Left renal pelvis (tissue), 4 donors: Measurements from ENCODE around the gene PRG2. TPM values are rescaled to one million over a fixed set of nuclear protein-coding genes. Genes with fewer than 3 reads are reported as not detected.

Experiments
- DNase-seq, 4 donors: peaks; one replicate each; pipeline ENCODE4 v3.0.0-alpha.2; 2013; ENCODE audit warnings: low read depth in 4 of 4, low spot score in 3 of 4
- polyA plus RNA-seq, 4 donors: library from polyadenylated mRNA; unstranded; fragments of 120-200 nt; gene quantifications; one replicate each; pipeline ENCODE4 v1.2.1, GENCODE V29; 2013; ENCODE audit not compliant: insufficient read length in 4 of 4

The PRG2 gene, protein sequence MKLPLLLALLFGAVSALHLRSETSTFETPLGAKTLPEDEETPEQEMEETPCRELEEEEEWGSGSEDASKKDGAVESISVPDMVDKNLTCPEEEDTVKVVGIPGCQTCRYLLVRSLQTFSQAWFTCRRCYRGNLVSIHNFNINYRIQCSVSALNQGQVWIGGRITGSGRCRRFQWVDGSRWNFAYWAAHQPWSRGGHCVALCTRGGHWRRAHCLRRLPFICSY
- 1 to 10 TPM in 1 of 4 donors, under 1 TPM in 3; 0.20 to 2.2 (median 0.78) TPM for polyA plus RNA-seq

DNA sequence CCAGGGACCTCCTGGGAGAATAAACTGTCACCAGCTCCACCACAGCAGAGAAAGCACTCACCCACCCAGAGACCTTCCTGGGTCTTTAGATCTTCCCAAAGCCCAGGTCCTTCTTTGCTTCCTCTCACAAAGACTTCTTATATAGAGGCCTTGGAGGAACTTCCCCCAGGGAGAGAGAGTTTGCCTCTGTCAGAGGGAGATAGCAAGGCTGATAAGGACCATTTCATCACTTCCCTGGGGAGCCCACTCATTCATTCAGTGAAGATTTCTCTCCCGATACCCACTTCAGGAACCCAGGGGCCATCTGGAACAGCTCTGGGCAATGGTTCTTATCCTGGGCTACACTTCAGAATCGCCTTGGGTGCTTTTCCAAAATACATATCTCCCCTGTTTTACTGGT, at the start of gene PRG2:
Gene PRG2, minus strand, starts transcription at position 116 of the 400 bp plus-strand sequence. CDS start 706 bp downstream, outside the sequence.
- DNase-seq = no peak

DNA sequence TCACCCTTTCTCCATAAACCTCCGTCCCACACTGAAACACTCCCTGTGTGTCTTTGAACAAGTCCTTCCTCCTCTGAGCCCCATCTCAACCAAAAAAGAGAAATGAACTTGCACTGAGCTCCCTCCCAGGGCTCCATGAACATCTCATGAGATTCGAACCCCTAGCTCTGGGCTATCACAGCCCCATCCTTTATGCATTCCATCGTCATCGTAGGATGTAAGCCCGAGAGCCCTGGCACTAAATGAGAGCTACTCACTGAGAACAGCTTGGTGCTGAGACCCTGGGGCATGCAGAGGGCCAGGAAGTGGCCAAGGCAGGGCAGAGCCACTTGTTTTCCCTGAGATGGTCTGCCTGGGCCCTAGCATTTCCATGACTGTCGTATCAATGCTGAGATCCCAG, 49.3 kb upstream of the PRG2 start:
- no peak for DNase-seq

DNA sequence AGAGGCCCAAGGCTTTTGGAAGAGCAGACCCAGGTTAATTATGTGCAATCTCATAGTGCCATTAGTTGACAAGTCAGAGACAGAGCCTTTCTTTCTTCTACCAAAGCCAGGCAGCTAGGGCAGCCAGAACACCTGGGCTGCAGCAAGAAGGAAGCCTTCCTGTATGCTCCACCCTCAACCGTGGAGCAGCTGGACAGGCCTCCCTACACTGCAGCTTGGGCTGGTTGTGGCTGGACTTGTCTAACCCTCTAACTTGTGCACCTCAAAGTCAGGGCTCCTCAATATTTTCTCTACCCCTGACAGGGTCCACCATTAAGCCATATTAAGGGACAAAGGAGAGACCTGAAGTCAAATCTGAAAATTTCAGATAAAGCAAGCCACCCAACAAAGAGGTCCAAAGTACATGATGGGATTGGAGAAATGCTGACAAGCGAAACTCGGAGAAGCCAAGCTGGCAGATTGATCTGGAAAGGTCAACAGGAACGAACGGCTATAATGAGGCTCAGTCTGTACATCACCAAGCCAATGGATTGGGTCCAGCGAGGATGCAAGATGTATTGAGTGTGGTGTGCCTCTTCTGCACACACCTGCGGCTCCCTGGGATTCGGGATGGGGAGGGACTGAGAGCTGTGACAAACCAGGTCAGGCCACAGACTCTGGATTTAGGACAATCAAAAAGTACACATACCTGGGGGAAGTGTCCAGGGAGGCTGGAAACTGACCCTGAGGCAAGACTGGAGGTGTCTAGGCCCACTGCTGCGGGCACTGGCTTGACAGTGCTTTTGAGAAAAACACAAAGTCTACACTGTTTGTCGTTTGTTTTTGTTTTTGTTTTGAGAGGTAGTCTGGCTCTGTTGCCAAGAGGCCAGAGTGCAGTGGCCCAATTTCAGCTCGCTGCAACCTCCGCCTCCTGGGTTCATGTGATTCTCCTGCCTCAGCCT, 48.2 kb upstream of the PRG2 start:
- DNase-seq = no peak

DNA sequence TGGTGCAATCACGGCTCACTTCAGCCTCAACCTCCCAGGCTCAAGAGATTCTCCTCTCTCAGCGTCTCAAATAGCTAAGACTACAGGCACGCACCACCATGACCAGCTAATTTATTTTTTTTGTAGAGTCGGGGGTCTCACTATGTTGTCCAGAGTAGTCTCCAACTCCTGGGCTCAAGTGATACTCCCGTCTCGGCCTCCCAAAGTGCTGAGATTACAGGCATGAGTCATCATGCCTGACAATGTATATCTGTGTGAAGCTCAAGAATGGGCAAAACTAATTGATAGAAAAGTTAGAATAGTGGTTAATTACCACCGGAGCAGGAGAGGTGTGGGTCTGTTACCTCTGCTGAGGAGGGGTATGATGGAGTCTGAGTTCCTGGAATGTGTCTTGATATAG, 45.6 kb upstream of the PRG2 start:
- no peak for DNase-seq

DNA sequence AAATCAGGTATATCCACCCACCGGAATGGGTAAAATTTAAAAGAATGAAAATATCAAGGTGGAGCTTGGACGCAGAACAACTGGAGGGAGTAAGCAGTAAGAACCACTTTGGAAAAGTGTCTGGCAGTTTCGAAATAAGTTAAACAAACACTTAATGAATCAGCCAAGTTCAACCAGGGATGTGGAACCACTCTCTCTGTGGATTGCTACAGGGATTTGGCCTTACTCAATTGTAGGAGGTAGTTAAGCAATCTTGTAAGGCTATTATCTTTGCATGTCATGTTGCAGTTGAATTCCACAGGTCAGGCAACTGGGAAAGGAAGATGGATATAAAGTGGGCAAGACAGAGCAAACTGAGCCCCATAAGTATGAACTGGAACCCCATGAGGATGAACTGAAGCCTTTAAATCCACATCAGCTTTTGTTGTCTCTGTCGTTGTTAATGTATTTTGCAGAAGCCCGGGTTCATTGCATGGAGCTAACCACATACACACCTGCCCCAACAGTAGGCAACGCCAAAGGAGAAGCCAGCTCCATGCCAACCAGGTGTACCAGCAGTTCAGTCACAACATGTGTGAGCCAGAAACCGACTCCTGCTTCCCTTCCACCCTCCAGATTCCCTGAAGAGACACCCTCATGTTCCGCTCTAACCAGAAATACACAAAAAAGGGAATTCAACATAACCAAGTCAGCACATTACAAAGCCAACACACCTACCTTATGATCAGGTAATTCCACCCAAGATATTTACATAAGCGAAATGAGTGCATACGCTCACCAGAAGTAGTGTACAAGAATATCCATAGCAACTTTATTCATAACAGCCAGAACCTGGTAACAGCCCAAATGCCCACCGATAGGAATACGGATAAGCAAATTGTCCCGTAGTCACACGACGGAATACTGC, 44.4 kb upstream of the PRG2 start:
- DNase-seq = no peak

DNA sequence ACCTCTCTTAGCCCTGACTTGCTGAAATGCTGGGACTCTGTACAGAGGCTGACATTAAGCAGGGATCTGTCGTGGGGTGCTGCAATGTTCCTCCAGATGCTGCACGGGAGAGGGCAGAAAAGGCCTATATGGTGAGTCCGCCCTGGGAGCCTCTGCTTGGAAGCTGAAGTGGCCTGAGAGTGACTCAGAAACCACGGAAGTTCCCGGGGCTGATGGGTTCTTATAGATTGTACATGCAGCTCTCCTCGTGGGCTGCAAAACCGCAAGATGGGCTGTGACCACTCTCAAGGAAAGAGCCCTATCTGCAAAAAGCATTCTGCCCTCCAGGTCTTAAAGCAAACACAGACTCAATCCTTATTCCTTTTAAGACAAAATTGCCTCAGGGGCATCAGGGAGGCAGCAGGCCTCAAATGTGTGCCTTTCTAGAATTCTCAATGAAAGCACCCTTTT, 42.3 kb upstream of the PRG2 start:
- DNase-seq = no peak

DNA sequence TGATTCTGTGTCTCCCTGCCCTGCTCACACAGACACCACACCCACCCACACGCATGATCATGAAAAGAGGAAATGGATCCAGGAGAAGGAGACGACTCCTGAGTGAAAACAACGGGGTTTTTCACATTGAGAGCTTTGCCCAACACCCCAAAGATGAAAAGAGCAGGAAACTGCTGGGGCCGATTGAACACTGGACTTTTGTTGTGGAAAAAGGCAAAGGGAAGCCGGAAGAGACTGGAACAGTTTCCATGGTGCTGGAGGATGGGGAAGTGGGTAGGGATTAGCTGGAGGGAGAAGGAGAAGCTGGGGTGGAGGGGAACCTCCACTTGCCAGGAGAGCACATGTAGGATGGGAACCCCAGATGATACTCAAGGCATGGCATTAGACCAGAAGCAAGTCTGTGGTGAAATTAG, 41.7 kb upstream of the PRG2 start:
- no peak for DNase-seq

DNA sequence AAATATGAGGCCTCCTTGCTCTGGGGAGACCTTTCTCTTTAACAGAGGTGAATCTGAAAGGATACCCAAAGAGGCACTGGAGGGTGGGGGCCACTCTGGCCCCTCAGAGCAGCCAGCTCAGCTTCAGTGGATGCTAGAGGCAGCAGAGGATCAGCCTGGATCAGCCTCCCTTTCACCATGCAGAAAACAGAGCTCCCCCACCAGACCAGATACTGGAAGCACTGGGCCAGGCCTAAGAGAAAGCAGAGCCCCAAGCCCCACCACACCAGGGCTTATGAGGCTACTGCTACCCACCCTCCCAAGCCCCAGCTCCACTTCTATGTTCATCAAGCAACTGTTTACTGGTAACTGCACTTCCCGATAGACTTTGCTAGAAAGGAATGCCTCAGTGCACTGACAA, 40.5 kb upstream of the PRG2 start:
- DNase-seq = no peak

DNA sequence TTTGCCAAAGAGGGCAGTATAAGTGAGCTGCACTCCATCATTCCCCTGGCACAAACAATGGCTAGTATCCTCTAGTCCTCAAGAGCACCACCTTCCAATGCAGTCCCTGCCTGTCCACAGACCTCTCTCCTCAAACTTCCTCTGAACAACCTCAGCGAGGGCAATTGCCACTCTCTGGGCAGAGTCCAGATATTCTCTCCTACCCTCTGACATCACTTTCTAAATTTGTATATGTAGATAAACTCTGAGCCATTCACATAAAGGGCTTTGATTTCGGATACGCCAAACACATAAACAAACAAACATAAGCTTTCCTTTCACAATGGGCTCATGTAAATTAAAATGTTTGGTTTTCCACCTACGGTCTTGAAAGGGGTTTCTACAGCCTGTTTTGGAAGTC, 39.5 kb upstream of the PRG2 start:
- no peak for DNase-seq

DNA sequence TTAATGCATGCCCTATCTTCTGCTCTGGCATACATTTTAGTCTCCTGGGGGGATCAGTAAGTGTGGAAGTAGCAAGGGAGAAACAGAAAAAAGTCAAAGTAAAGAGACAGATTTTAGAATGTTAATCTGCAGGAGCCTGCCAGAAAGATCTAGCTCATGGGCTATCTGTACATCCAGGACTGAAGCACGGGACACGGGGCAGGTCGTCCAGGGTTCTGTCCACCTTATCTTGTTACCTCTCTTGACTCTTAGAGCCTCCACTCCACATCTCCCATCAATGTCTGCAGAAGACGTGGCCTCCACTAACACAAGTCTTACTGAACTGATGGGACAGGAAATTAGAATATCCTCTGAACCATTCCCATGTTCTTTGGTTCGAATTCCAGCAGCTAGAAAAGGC, 38.2 kb upstream of the PRG2 start:
- DNase-seq = no peak

DNA sequence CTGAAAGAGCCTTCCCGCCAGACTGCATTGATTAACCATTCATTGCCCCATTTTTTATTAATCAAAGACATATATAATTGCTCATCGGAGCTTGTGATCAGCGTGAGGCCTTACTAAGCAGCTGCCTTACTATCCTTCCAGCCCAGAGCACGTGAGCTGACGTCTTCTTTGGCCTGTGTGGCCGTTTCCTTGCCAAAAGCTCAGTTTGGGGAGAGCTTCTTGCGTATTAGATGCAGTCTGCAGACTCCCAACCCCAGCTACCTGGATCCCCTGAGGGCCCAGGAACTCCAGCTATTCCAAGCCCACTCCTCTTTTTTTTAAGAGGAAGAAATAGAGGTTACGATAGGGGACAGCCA, 37.3 kb upstream of the PRG2 start:
- DNase-seq = no peak

DNA sequence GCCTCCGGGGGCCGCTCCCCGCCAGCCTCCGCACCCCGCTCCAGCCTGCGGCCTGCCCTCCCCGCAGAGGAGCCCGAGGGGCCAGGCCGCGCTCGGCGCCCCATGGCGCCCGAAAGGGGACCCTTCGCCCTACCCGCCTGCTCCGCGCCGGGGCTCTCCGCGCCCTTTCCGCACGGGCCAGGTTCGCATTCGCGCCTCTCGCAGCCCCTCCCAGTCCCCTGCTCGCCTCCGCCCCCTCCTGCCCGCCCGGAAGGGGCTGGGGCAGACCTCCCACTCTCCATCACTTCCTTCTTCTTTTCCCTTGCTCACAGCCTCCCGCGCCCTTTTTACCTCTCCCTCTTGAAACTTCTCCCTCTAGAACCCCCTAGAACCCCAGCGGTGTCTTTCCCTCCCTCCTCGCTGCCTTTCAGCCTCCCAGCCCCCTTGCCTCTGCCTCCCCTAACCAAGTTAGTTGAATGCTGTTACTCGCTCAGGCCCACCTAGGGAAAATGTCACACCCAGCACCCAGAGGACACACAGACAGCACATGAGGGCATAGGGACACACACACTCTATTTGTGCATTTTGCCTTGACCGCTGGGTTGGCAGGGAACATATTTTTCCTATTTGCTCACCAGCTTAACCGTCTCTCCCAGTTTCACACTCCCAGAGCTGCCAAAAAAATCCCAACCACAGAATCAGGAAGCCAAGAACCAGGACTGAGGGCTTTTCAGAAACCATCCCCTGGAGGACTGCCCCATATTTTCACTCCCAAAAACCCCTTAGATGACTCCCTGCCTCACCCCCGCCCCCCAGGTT, 36.7 kb upstream of the PRG2 start, which contains the start of gene SLC43A3:
Gene SLC43A3, minus strand, starts transcription at position 193 of the 798 bp plus-strand sequence. CDS start 949 bp downstream, outside the sequence.
- DNase-seq = peak in 3 of 4 donors; percentile 18 to 26 (median 25)

DNA sequence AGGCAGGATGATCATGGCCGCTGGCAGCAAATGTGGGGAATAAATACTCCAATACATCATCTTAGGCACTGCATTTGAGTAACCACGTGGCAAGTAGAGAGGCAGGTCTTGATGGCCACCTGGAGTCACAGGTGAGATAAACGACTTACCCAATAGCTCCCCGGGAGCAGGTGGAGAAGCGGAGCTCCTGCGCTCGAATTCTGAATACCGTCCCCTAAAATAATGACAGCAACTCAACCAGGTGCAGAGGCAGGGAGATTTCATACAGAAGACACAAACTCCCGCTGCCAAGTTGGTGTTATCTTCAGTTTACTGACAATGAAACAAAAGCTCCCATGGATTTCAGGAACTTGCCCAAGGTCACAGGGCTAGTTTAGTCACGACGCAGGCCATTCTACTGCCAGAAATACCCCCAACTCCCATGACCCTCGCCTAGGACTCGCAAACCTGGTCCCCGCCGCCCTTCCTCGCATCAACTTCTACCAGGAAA, 36.0 kb upstream of the PRG2 start:
- no peak for DNase-seq

DNA sequence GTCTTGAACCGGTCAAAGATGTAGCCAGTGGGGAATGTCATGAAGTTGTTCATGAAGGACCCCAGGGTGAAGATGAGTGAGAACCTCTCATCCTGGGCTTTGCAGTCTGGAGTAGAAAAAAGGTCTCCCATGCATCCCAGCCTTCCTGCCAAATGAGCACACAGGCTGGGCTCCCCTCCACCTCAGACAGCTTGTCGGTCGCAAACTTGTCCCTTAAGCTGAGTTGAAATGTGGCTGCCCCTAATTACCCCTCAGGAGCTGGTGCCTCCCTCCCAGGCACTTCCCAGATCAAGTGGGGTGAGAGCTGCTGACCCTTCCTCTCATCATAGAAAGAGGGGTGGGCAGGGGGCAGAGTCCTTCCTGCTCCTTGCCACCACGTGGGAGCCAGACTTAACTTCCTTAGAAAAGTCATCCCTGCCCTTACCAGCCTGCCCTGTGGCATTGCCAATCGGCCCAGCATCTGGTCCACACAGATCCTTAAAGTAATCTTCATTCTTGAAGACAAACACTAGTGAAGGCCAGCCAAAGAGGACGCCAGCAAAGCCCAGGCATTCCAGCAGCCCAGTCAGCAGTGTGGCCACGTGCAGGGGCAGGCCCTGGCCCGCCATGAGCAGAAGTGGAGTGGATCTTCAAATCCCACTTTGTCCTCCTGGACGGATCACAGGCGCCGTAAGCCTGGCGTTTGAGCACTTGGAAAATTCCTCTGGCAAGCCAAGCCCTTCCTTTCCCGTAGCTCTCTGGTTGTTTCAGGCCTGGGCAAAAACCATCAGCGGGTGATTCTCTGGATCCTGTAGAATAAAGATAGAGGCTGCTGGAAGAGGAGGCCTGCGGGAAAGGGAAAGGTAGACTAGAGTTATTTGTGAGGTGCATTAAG, 35.4 kb upstream of the PRG2 start:
- DNase-seq = no peak

DNA sequence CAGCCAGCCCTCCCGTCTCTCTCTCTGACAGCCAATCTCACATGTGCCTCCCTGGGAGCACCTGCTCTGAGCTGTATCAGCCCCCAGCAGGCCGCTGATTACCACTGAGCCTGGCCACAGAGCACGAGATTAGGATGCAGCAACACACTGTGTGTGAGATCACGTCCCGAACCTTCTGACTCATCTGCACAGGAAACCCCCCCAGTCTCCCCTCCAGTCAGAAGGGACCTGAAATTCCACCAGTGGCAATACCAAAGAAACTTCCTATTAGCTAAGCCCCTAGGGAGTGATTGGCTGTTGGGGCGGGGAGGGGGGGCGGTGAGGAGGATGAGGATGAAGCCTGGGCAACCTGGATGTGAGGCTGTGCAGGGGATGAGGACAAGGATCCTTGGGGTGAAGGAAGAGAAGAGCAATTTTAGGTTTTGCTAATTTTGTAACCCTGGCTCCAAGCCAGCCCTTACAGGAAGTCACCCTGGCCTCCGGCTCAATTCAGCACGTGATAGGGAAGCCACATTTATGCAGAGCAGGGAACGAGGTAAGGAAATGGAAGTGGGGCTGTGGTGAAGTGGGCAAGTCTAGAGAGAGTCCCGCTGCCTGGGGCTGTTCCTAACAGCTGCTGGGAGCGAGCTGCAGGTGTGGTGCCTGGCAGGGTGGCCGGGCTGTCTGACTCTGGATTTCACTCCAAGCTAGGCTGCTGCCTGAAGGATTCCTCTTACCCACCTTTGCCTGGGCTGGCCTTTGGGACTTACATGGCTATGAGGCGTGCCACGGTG, 34.5 kb upstream of the PRG2 start:
- peak in 1 of 4 donors; percentile 10 for DNase-seq

DNA sequence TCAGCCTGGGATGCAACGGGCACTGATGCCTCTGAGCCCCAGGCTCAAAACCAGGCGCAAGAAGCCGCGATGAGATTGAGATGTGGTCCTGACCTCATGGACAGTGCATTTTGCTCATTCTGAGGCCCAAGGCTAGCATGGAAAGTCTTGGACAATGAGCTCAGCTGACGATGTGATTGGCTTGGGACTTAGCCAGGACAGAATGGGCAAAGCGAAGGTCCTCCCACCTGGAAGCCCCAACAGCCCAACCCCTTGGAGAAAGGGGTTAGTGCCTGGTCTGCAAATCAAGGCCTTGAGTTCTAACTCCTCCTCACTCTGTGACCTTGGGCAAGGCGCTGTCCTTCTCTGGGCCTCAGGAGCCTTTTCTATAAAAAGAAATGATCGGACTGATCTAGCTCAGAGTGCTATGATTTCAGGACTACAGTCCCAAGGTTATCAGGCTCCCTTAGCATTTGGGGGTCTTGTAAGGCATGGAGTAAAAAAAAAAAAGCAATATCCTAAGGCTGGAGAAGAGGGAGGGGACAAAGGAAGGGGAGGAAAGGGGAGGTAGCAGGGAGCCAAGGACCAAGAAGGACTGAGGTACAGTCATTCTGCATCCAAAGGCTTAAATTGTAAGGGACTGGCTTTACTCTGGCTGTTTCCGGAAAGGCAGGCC, 33.8 kb upstream of the PRG2 start:
- no peak for DNase-seq

DNA sequence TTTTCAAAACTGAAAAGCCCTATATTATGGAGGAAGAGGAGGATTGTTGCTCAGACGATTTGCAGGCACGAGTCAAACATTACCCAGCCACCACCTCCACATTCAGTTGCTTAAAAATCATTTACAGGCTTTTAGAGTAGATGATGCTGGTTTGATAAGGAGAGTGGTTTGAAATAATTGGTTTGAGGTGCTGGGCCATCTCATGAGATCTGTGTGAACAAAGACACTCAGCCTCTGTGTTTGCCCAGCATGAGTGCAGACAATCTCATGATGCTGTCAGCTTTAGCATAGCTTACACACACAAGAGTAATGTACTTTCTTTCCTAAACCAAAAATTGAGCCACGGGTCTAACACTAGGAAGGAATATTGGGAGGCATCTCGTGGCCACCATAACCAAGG, 32.2 kb upstream of the PRG2 start:
- no peak for DNase-seq
